ENCODE measurements around the gene PTK7. TPM values are rescaled to one million over a fixed set of nuclear protein-coding genes. Genes with fewer than 3 reads are reported as not detected.
"Not testable (repeated sequence)": the region's sequence is repeated elsewhere in the genome, so short reads cannot be mapped to it uniquely, and the experiment has no call there.

Gene PTK7
- total and polyA plus RNA-seq, 2 donors (not counting 3 experiments of a cell fraction or from before 2014, with no cell fraction given): 41.9 to 65.6 TPM

DNA sequence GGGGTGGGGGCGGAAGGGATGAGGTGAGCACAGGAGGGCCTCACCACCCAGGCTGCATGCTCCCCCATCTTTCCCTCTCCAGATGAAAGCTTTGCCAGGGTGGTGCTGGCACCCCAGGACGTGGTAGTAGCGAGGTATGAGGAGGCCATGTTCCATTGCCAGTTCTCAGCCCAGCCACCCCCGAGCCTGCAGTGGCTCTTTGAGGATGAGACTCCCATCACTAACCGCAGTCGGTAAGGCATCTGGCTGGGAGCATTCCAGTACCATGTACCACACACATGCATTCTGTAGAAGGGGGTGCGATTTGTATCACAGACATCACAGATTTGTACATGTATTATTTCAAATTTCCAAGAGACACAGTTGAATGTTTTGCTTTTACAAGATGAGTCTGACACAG is 54.3 kb downstream of the PTK7 start:
- Histone ChIP-seq H3K4me3 (replicated peaks in 1 of 3; ENCODE audit: insufficient read depth in 1 of 3, low read depth in 1 of 3, low read length in 3 of 3) (no peak overlapping the region), H3K4me2 (ENCODE audit: insufficient read depth, low read length) (no peak overlapping the region), H3K27ac (ENCODE audit: insufficient read depth, low read depth, low read length) (no peak overlapping the region), H3K4me1 (ENCODE audit: control insufficient read depth, extremely low read depth, insufficient read depth, low read length) (no peaks in the 10 kb centered on the region), H3K9me1 (replicated peaks; ENCODE audit: control insufficient read depth, extremely low read depth, insufficient read depth, low read length) (no peaks in the 10 kb centered on the region), H3K9me3 (replicated peaks; ENCODE audit: control insufficient read depth, insufficient read depth, low read length) (no peaks in the 10 kb centered on the region), H2AFZ (ENCODE audit: low read depth, low read length) (no peak overlapping the region), H3K79me2 (ENCODE audit: control insufficient read depth, insufficient read depth, low read length) (no peaks in the 10 kb centered on the region), H3K27me3 (ENCODE audit: control insufficient read depth in 2 of 2, insufficient read depth in 2 of 2, low read length in 2 of 2) (no peaks in the 10 kb centered on the region), H3K9ac (replicated peaks; ENCODE audit: extremely low read depth, insufficient read depth, low read length) (no peak overlapping the region), H4K20me1 (replicated peaks; ENCODE audit: control insufficient read depth, extremely low read depth, insufficient read depth, low read length) (no peaks in the 10 kb centered on the region), H3K36me3 (ENCODE audit: control insufficient read depth in 2 of 2, extremely low read depth in 1 of 2, insufficient read depth in 2 of 2, low read length in 2 of 2) (no peaks in the 10 kb centered on the region)
- TF ChIP-seq FOS (IDR thresholded peaks at IDR 0.05; ENCODE audit: borderline replicate concordance, insufficient read depth, low read length) (no peak), POLR2A (IDR thresholded peaks at IDR 0.05; ENCODE audit: low read depth, low read length) (no peak), GATA2 (IDR thresholded peaks at IDR 0.05; ENCODE audit: insufficient read depth, insufficient read length, low read depth, low read length) (no peak), EZH2 (IDR thresholded peaks at IDR 0.05; ENCODE audit: borderline replicate concordance, low read depth, low read length, severe bottlenecking) (no peak), MYC (IDR thresholded peaks at IDR 0.05; ENCODE audit: low read depth, low read length) (no peak), POLR2AphosphoS5 (IDR thresholded peaks at IDR 0.05; ENCODE audit: insufficient read depth, low read depth, low read length) (no peak), JUN (IDR thresholded peaks at IDR 0.05; ENCODE audit: borderline replicate concordance, insufficient read depth, insufficient read length, low read depth) (no peak)
- TF ChIP-seq, protein P1, sequence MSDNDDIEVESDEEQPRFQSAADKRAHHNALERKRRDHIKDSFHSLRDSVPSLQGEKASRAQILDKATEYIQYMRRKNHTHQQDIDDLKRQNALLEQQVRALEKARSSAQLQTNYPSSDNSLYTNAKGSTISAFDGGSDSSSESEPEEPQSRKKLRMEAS (IDR thresholded peaks at IDR 0.05; ENCODE audit: insufficient read depth, insufficient read length): no peak
- TF ChIP-seq, protein P2, sequence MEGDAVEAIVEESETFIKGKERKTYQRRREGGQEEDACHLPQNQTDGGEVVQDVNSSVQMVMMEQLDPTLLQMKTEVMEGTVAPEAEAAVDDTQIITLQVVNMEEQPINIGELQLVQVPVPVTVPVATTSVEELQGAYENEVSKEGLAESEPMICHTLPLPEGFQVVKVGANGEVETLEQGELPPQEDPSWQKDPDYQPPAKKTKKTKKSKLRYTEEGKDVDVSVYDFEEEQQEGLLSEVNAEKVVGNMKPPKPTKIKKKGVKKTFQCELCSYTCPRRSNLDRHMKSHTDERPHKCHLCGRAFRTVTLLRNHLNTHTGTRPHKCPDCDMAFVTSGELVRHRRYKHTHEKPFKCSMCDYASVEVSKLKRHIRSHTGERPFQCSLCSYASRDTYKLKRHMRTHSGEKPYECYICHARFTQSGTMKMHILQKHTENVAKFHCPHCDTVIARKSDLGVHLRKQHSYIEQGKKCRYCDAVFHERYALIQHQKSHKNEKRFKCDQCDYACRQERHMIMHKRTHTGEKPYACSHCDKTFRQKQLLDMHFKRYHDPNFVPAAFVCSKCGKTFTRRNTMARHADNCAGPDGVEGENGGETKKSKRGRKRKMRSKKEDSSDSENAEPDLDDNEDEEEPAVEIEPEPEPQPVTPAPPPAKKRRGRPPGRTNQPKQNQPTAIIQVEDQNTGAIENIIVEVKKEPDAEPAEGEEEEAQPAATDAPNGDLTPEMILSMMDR (IDR thresholded peaks at IDR 0.05; ENCODE audit: extremely low read depth in 1 of 2, insufficient read depth in 1 of 2, low read depth in 1 of 2, low read length in 2 of 2): no peak
- FAIRE-seq: no peak
- no peak for DNase-seq (ENCODE audit: low read depth, low spot score)
- intact Hi-C loops (cut with micrococcal nuclease): no loop called here
- BruUV-seq (replicated peaks): no TSS peak
- dilution Hi-C loops (cut with MboI; ENCODE audit: extremely low pct_ligation_motif_present, low sequenced_read_pairs): no loop called here
- ChIA-PET POLR2A (no interaction called here), CTCF (interaction anchor here (0.6 to 5.7 kb wide), 14 partner anchors 9 to 230 kb away, joined by 3 to 19 read pairs (median 4); partner anchors contain the start of gene PTK7)

DNA sequence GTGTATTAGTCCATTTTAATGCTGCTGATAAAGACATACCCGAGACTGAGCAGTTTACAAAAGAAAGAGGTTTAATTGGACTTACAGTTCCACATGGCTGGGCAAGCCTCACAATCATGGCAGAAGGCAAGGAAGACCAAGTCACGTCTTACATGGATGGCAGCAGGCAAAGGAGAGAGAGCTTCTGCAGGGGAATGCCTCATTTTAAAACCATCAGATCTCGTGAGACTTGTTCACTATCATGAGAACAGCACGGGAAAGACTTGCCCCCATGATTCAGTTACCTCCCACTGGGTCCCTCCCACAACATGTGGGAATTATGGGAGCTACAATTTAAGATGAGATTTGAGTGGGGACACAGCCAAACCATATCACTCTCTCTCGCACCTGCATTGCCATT is 55.3 kb downstream of the PTK7 start:
- H3K36me3 ChIP-seq (ENCODE audit: control insufficient read depth in 2 of 2, extremely low read depth in 1 of 2, insufficient read depth in 2 of 2, low read length in 2 of 2); H3K4me1 ChIP-seq (ENCODE audit: control insufficient read depth, extremely low read depth, insufficient read depth, low read length); H3K27me3 ChIP-seq (ENCODE audit: control insufficient read depth in 2 of 2, insufficient read depth in 2 of 2, low read length in 2 of 2); POLR2A ChIA-PET; H4K20me1 ChIP-seq (replicated peaks; ENCODE audit: control insufficient read depth, extremely low read depth, insufficient read depth, low read length); H3K4me2 ChIP-seq (ENCODE audit: insufficient read depth, low read length); H3K79me2 ChIP-seq (ENCODE audit: control insufficient read depth, insufficient read depth, low read length); DNase-seq (ENCODE audit: low read depth, low spot score); H3K9me3 ChIP-seq (replicated peaks; ENCODE audit: control insufficient read depth, insufficient read depth, low read length); H3K27ac ChIP-seq (ENCODE audit: insufficient read depth, low read depth, low read length); H2AFZ ChIP-seq (ENCODE audit: low read depth, low read length); H3K9ac ChIP-seq (replicated peaks; ENCODE audit: extremely low read depth, insufficient read depth, low read length); H3K9me1 ChIP-seq (replicated peaks; ENCODE audit: control insufficient read depth, extremely low read depth, insufficient read depth, low read length); dilution Hi-C loops (cut with MboI; ENCODE audit: extremely low pct_ligation_motif_present, low sequenced_read_pairs); intact Hi-C loops (cut with micrococcal nuclease); FAIRE-seq; BruUV-seq (replicated peaks); H3K4me3 ChIP-seq (replicated peaks in 1 of 3; ENCODE audit: insufficient read depth in 1 of 3, low read depth in 1 of 3, low read length in 3 of 3): not testable (repeated sequence)
- CTCF ChIA-PET: interaction anchor here (5.7 kb wide), 1 partner anchor 12 kb away, joined by 19 read pairs; no protein-coding TSS in a partner anchor
